B cell (primary cell): ENCODE measurements around the gene SEMA3B. TPM values are rescaled to one million over a fixed set of nuclear protein-coding genes. Genes with fewer than 3 reads are reported as not detected.

Experiments
- ATAC-seq: fragments of 200-7000 bp; cut with Tn5 transposase; one replicate; pipeline ENCODE4 v1.10.0; 2021; ENCODE audit warnings: low read depth, mild to moderate bottlenecking, moderate number of reproducible peaks, moderate library complexity
- CTCF ChIA-PET: fragments of 350-600 bp; sonication (Branson Sonifier 250); formaldehyde crosslinking; loops from one replicate; lab custom pipeline; 2021; ENCODE audit warnings: antibody characterized with exemption, inconsistent platforms; lab: Charles Lee
- POLR2A ChIA-PET: fragments of 350-600 bp; sonication (Branson Sonifier 250); formaldehyde crosslinking; loops from one replicate; lab custom pipeline; 2021; ENCODE audit warnings: antibody characterized with exemption; lab: Charles Lee
- DNase-seq: peaks from one replicate; pipeline ENCODE4 v3.0.0; 2013
- H2AFZ ChIP-seq: 2 replicates; pipeline ENCODE4 v1.6.1; 2012; ENCODE audit warnings: mild to moderate bottlenecking, low read depth, low read length; ENCODE audit not compliant: insufficient read depth, poor library complexity, severe bottlenecking
- H3K27ac ChIP-seq, 2 donors: 1 replicate in 1 of 2; 2 replicates in 1 of 2; pipeline ENCODE4 v1.5.1; 2012 to 2013; ENCODE audit warnings: low read length in 2 of 2, mild to moderate bottlenecking in 2 of 2, moderate library complexity in 1 of 2
- H3K27me3 ChIP-seq, 4 experiments: fragments of 200-600 bp in 1 of 4; sonication (generic) in 1 of 4; replicated peaks in 1 of 4; 1 replicate in 2 of 4; 2 replicates in 2 of 4; pipeline versions ENCODE4 v1.6.1 to v1.7.0; 2013 to 2016; ENCODE audit warnings: low read length in 3 of 4, mild to moderate bottlenecking in 2 of 4, mixed read lengths in 1 of 4, moderate library complexity in 1 of 4; ENCODE audit not compliant: insufficient read depth in 4 of 4, control insufficient read depth in 3 of 4; ENCODE audit errors: control extremely low read depth in 1 of 4
- H3K36me3 ChIP-seq, 2 experiments: replicated peaks in 1 of 2; 1 replicate in 1 of 2; 2 replicates in 1 of 2; pipeline versions ENCODE4 v1.6.1 to v1.7.1; 2013; ENCODE audit warnings: low read length in 1 of 2; ENCODE audit not compliant: insufficient read depth in 2 of 2, control insufficient read depth in 1 of 2; ENCODE audit errors: control extremely low read depth in 1 of 2, extremely low read depth in 1 of 2
- H3K4me1 ChIP-seq, 2 donors: fragments of 200-600 bp in 1 of 2; sonication (generic) in 1 of 2; 1 replicate in 1 of 2; 2 replicates in 1 of 2; pipeline versions ENCODE4 v1.5.1 to v1.6.1; 2013 to 2017; ENCODE audit warnings: low read length in 2 of 2; ENCODE audit not compliant: control insufficient read depth in 2 of 2, insufficient read depth in 2 of 2
- H3K4me2 ChIP-seq: replicated peaks from 2 replicates; pipeline ENCODE3; 2012; ENCODE audit warnings: mild to moderate bottlenecking, low read depth, low read length; ENCODE audit not compliant: poor library complexity, severe bottlenecking
- H3K4me3 ChIP-seq, 5 experiments: fragments of 200-600 bp in 1 of 5; sonication (generic) in 1 of 5; 1 replicate in 3 of 5; 2 replicates in 2 of 5; pipeline versions ENCODE4 v1.5.1 to v1.7.0; 2011 to 2016; ENCODE audit warnings: low read length in 4 of 5, mild to moderate bottlenecking in 4 of 5, low read depth in 2 of 5, control low read depth in 1 of 5, moderate library complexity in 1 of 5; ENCODE audit not compliant: insufficient read depth in 1 of 5; ENCODE audit errors: control extremely low read depth in 1 of 5, extremely low read depth in 1 of 5
- H3K79me2 ChIP-seq: fragments of 200-600 bp; sonication (generic); one replicate; pipeline ENCODE4 v1.6.0; 2016; ENCODE audit warnings: low read length; ENCODE audit not compliant: control insufficient read depth, insufficient read depth
- H3K9ac ChIP-seq: fragments of 200-600 bp; sonication (generic); 2 replicates; pipeline ENCODE4 v1.6.1; 2017; ENCODE audit warnings: mild to moderate bottlenecking, low read length, moderate library complexity
- H3K9me3 ChIP-seq, 3 donors: one replicate each; pipeline versions ENCODE4 v1.6.1 to v1.7.1; 2013; ENCODE audit warnings: low read length in 2 of 3; ENCODE audit not compliant: control insufficient read depth in 2 of 3, insufficient read depth in 1 of 3; ENCODE audit errors: control extremely low read depth in 1 of 3
- H4K20me1 ChIP-seq: 2 replicates; pipeline ENCODE4 v1.6.0; 2012; ENCODE audit warnings: mild to moderate bottlenecking, low read length; ENCODE audit not compliant: insufficient read depth, control insufficient read depth, poor library complexity, severe bottlenecking
- H3K27ac Mint-ChIP-seq: one replicate; pipeline ENCODE4 v1.8.0; 2021; ENCODE audit warnings: mixed read lengths
- H3K27me3 Mint-ChIP-seq: one replicate; pipeline ENCODE4 v1.8.0; 2021; ENCODE audit warnings: mixed read lengths
- H3K4me1 Mint-ChIP-seq: one replicate; pipeline ENCODE4 v1.8.0; 2021; ENCODE audit warnings: mixed read lengths
- H3K4me3 Mint-ChIP-seq: one replicate; pipeline ENCODE4 v1.8.0; 2021; ENCODE audit warnings: mixed read lengths
- H3K9me3 Mint-ChIP-seq: one replicate; pipeline ENCODE4 v1.8.0; 2022; ENCODE audit warnings: mixed read lengths; ENCODE audit not compliant: insufficient read depth
- EZH2 ChIP-seq: IDR thresholded peaks from 2 replicates; pipeline ENCODE4 v1.6.1; 2012; ENCODE audit warnings: borderline replicate concordance, low read depth, mild to moderate bottlenecking, moderate library complexity, low read length; ENCODE audit not compliant: insufficient read depth, poor library complexity, severe bottlenecking
- WGBS: methylation state at CpG from one replicate; pipeline ENCODE4 v1.1.5; 2013; ENCODE audit warnings: missing lambda C conversion rate; ENCODE audit not compliant: insufficient coverage; 5-methylcytosine and 5-hydroxymethylcytosine counted together
- intact Hi-C: fragments of 100-400 bp; cut with micrococcal nuclease; formaldehyde crosslinking; loops from one replicate; pipeline ENCODE4 v1.10.0; 2022
- polyA plus RNA-seq: library from polyadenylated mRNA; depleted of rRNA; stranded (reverse); fragments of >200 nt; gene quantifications from 2 replicates; pipeline ENCODE4 v1.2.3, GENCODE V29; 2012
- total RNA-seq, 2 donors: library from RNA; stranded (reverse); fragments of 120-200 nt in 1 of 2; gene quantifications; 1 replicate in 1 of 2; 2 replicates in 1 of 2; pipeline versions ENCODE4 v1.2.3 to v1.2.4, GENCODE V29; 2013 to 2022
- TF ChIP-seq, protein P1 (sequence below): fragments of 200-600 bp; IDR thresholded peaks from one replicate; pipeline ENCODE4 v1.8.0; 2022; ENCODE audit warnings: antibody characterized with exemption, mild to moderate bottlenecking

Gene SEMA3B
- total and polyA plus RNA-seq, 2 donors (not counting 1 experiment from before 2014, with no cell fraction given), result 0.34 to 0.52 TPM

DNA sequence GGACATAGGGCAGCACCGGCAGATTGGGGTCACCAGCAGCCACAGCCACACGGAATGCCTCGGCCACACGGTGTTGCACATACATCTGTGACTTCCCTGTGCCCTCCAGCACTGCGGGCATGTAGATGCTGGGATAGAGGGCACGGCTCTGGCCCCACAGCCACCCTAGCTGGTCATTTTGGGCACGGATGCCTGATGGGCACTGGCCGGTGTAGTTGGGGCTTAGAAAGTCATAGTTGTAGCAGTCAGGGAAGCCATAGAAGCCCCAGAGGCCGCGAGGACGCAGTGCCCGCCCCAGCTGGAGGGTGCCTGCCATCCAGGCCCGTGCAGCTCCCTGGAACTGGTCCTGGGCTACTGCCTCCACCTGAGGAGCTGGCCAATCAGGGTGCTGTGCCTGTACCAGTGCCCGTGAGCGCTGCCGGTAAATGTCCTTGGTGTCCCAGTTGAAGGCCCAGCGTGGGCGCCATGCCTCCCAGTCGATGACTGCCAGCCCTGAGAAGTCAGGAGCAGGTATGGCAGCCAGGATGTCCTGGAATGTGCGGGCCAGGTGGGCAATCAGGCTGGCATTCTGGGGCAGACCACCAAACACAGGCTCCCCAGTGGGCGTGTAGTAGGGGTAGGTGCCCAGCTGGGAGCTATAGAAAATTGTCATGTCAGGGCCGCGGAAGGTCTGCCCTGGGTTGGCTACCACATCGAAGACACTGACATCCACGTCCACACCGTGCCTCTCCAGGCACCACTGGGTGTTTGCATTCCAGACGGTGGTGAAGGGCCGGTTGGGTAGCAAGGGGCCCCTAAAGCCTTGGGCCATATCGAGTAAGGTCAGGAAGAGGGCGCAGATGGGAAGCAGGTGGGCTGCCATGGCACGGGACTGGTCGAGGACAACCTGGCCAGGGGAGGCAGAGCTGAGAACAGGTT, 33.4 kb downstream of the SEMA3B start:
- H3K79me2 ChIP-seq, result peaks cover 13% of the 10 kb centered on the region
- DNase-seq, result no peak
- ChIA-PET CTCF (interaction anchor here (0.5 to 1.1 kb wide), 3 partner anchors 12 to 52 kb away, joined by 3 to 4 read pairs (median 3); no protein-coding TSS in a partner anchor), POLR2A (no interaction called here)
- TF ChIP-seq, protein P1, sequence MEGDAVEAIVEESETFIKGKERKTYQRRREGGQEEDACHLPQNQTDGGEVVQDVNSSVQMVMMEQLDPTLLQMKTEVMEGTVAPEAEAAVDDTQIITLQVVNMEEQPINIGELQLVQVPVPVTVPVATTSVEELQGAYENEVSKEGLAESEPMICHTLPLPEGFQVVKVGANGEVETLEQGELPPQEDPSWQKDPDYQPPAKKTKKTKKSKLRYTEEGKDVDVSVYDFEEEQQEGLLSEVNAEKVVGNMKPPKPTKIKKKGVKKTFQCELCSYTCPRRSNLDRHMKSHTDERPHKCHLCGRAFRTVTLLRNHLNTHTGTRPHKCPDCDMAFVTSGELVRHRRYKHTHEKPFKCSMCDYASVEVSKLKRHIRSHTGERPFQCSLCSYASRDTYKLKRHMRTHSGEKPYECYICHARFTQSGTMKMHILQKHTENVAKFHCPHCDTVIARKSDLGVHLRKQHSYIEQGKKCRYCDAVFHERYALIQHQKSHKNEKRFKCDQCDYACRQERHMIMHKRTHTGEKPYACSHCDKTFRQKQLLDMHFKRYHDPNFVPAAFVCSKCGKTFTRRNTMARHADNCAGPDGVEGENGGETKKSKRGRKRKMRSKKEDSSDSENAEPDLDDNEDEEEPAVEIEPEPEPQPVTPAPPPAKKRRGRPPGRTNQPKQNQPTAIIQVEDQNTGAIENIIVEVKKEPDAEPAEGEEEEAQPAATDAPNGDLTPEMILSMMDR, result no peak
- no peak for TF ChIP-seq EZH2
- no peak overlapping the region for H3K4me3 ChIP-seq
- ATAC-seq, result no peak
- no peak overlapping the region for H3K27ac ChIP-seq
- H3K9me3 Mint-ChIP-seq, result no peaks in the 10 kb centered on the region
- no peak overlapping the region for H2AFZ ChIP-seq
- peaks cover 0 to under 1% (median 0%) of the 10 kb centered on the region in 3 donors for H3K9me3 ChIP-seq
- intact Hi-C loops, result no loop called here
- H3K4me3 Mint-ChIP-seq, result no peak overlapping the region
- no peaks in the 10 kb centered on the region for H3K27me3 ChIP-seq
- H3K36me3 ChIP-seq, result no peaks in the 10 kb centered on the region
- peaks cover 37% of the 10 kb centered on the region for H3K4me1 Mint-ChIP-seq
- 97% methylated on average over 31 of the region's 32 CpGs for WGBS
- no peaks in the 10 kb centered on the region for H3K27me3 Mint-ChIP-seq
- H4K20me1 ChIP-seq, result no peaks in the 10 kb centered on the region
- H3K4me1 ChIP-seq, result peaks cover 18 to 29% of the 10 kb centered on the region in 2 donors
- H3K4me2 ChIP-seq, result no peak overlapping the region
- H3K9ac ChIP-seq, result no peak overlapping the region
- H3K27ac Mint-ChIP-seq, result no peak overlapping the region
